Type B pancreatic cell (in vitro differentiated cells): ENCODE results near the gene SH2D4B. TPM values are rescaled to one million over a fixed set of nuclear protein-coding genes. Genes with fewer than 3 reads are reported as not detected.
A peak's percentile ranks its signal among the peaks of the same experiment; 100 is the strongest.

Source experiments
- DNase-seq: peaks from one replicate; pipeline ENCODE4 v3.0.0; 2021; ENCODE audit warnings: mixed read lengths; ENCODE audit not compliant: unreplicated experiment; ENCODE audit errors: extremely low spot score
- H3K27ac Mint-ChIP-seq: 2 replicates; pipeline ENCODE4 v1.8.0; 2021; ENCODE audit warnings: mild to moderate bottlenecking, mixed read lengths
- H3K27me3 Mint-ChIP-seq: 2 replicates; pipeline ENCODE4 v1.8.0; 2021; ENCODE audit warnings: mixed read lengths
- H3K36me3 Mint-ChIP-seq: 2 replicates; pipeline ENCODE4 v1.8.0; 2021; ENCODE audit warnings: mixed read lengths
- H3K4me1 Mint-ChIP-seq: one replicate; pipeline ENCODE4 v1.8.0; 2021; ENCODE audit warnings: mixed read lengths; ENCODE audit not compliant: unreplicated experiment
- H3K4me3 Mint-ChIP-seq: 2 replicates; pipeline ENCODE4 v1.8.0; 2021; ENCODE audit warnings: mild to moderate bottlenecking, mixed read lengths
- H3K9me3 Mint-ChIP-seq: 2 replicates; pipeline ENCODE4 v1.8.0; 2021; ENCODE audit warnings: mixed read lengths
- CTCF ChIP-seq: fragments of 200-600 bp; sonication (generic); conservative IDR thresholded peaks from 2 replicates; pipeline ENCODE4 v1.5.0; 2021; ENCODE audit warnings: antibody characterized with exemption, mild to moderate bottlenecking
- total RNA-seq: library from RNA; stranded (reverse); gene quantifications from 2 replicates; pipeline ENCODE4 v1.2.1, GENCODE V29; 2021; ENCODE audit warnings: low replicate concordance

The SH2D4B gene
- total RNA-seq, 1 donor from 2014 or later, result 0.10 TPM

GRCh38 chr10:80500572-80501380 is 36.9 kb upstream of the SH2D4B start:
- Mint-ChIP-seq H3K27me3 (no peaks in the 10 kb centered on the region), H3K9me3 (no peaks in the 10 kb centered on the region), H3K36me3 (peaks cover 25% of the 10 kb centered on the region), H3K4me3 (no peak overlapping the region), H3K4me1 (peaks cover 76% of the 10 kb centered on the region), H3K27ac (peak overlapping the region; percentile 96)
- no peak for TF ChIP-seq CTCF
- DNase-seq, result no peak

GRCh38 chr10:80501381-80501912 is 36.3 kb upstream of the SH2D4B start:
- Mint-ChIP-seq H3K27ac (peak overlapping the region; percentile 96), H3K4me3 (peak overlapping the region; percentile 29), H3K4me1 (peaks cover 83% of the 10 kb centered on the region), H3K27me3 (no peaks in the 10 kb centered on the region), H3K36me3 (peaks cover 26% of the 10 kb centered on the region), H3K9me3 (no peaks in the 10 kb centered on the region)
- DNase-seq, result no peak
- TF ChIP-seq CTCF, result no peak

DNA sequence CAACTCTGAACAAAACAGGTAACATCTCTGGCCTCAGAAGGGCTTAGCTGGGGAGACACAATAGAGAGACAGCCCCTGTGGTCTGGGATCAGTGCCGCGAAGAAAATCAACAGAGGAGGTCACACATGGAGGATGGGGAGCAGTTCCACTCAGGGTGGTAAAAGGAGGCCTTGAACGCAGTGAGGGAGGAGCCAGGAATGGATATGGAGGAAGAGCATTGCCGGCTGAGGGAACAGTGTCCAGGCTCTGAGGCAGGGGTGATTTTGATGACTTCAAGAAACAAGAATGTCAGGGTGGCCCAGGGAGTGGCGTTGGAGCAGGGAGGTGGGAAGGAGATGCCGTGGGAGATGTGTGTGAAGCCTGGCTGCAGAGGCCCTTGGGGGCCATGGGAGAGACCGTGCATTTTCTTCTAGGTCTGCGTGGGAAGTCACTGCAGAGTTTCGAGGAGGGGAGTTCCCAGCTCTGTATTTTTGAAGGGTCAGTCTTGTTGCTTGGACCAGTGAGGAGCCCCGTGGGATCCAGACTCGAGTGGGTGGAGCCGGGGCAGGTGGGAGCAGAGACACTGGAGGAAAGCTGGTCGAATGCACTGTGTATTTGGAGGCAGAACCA is 35.7 kb upstream of the SH2D4B start:
- H3K36me3 Mint-ChIP-seq, result peaks cover 20% of the 10 kb centered on the region
- no peaks in the 10 kb centered on the region for H3K27me3 Mint-ChIP-seq
- no peaks in the 10 kb centered on the region for H3K9me3 Mint-ChIP-seq
- DNase-seq, result no peak
- H3K4me1 Mint-ChIP-seq, result peaks cover 84% of the 10 kb centered on the region
- peak overlapping the region; percentile 96 for H3K27ac Mint-ChIP-seq
- H3K4me3 Mint-ChIP-seq, result peak overlapping the region; percentile 29
- TF ChIP-seq CTCF, result no peak

- no peaks in the 10 kb centered on the region for H3K27me3 Mint-ChIP-seq
- no peaks in the 10 kb centered on the region for H3K9me3 Mint-ChIP-seq
- no peak for DNase-seq
- no peak for TF ChIP-seq CTCF
- peak overlapping the region; percentile 96 for H3K27ac Mint-ChIP-seq
- peak overlapping the region; percentile 56 for H3K4me3 Mint-ChIP-seq
- H3K36me3 Mint-ChIP-seq, result peaks cover 21% of the 10 kb centered on the region
- peaks cover 83% of the 10 kb centered on the region for H3K4me1 Mint-ChIP-seq
Measured at GRCh38 chr10:80502621-80503583, 34.8 kb upstream of the SH2D4B start.

GRCh38 chr10:80503584-80504157 is 34.0 kb upstream of the SH2D4B start:
- DNase-seq, result no peak
- Mint-ChIP-seq H3K4me1 (peaks cover 75% of the 10 kb centered on the region), H3K27me3 (no peaks in the 10 kb centered on the region), H3K4me3 (peak overlapping the region; percentile 46), H3K9me3 (no peaks in the 10 kb centered on the region), H3K27ac (peak overlapping the region; percentile 96), H3K36me3 (peaks cover 19% of the 10 kb centered on the region)
- TF ChIP-seq CTCF, result no peak
